ENCODE measurements around the gene SLC22A2.

- no peak for TF ChIP-seq ZBTB1 (CRISPR knock-in tag; IDR thresholded peaks at IDR 0.05; ENCODE audit: borderline replicate concordance, low read depth)
- TF ChIP-seq REST (IDR thresholded peaks at IDR 0.05; ENCODE audit: borderline replicate concordance) = no peak
- TF ChIP-seq REST (CRISPR knock-in tag; IDR thresholded peaks at IDR 0.05; ENCODE audit: low read depth) = no peak
- no peak for TF ChIP-seq E2F4 (CRISPR knock-in tag; IDR thresholded peaks at IDR 0.05; ENCODE audit: low read depth)
- TF ChIP-seq POLR2A (conservative IDR thresholded peaks at IDR 0.05) = no peak
- TF ChIP-seq CHD2 (IDR thresholded peaks at IDR 0.05; ENCODE audit: low read depth, low read length) = no peak
- TF ChIP-seq BHLHE40 (IDR thresholded peaks at IDR 0.05; ENCODE audit: low read length) = no peak
- no peak for TF ChIP-seq ZNF589 (CRISPR knock-in tag; IDR thresholded peaks at IDR 0.05; ENCODE audit: low read depth)
- TF ChIP-seq HBP1 (CRISPR knock-in tag; IDR thresholded peaks at IDR 0.05) = no peak
- TF ChIP-seq ZNF384 (IDR thresholded peaks at IDR 0.05; ENCODE audit: low read depth, low read length) = no peak
- no peak for TF ChIP-seq ZSCAN29 (IDR thresholded peaks at IDR 0.05)
- no peak for TF ChIP-seq NRF1 (conservative IDR thresholded peaks at IDR 0.05 in 1 of 2, IDR thresholded peaks at IDR 0.05 in 1 of 2)
- no peak for TF ChIP-seq PML (IDR thresholded peaks at IDR 0.05; ENCODE audit: low read length)
Observed at GRCh38 chr6:160273750-160274149, 15.1 kb upstream of the SLC22A2 start.

All from K562 (cell line).